T1000 (cell line): ENCODE data around the gene ATP11C.
"Not testable (repeated sequence)": the region's sequence is repeated elsewhere in the genome, so short reads cannot be mapped to it uniquely, and the experiment has no call there.

ENCODE experiments used
- DNase-seq: peaks from one replicate; lab custom pipeline; 2025; ENCODE audit warnings: mixed read lengths; lab: John Stamatoyannopoulos, UW

ATP11C gene

DNA sequence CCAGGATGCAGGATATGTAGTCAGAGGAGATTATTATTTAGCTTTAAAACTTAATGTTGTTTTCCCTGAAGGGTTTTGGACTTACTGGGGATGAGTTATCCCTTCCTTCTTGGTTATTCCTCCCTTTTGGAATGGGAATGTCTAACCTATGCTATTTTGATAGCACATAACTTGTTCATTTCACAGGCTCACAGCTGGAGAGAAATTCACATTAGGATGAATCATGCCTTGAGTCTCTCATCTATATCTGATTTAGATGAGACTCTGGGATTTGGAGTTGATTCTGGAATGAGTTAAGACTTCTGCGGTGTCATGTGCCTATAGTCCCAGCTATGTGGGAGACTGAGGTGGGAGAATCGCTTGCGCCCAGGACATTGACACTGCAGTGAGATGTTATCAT, 81.1 kb downstream of the ATP11C start:
- DNase-seq: no peak

DNA sequence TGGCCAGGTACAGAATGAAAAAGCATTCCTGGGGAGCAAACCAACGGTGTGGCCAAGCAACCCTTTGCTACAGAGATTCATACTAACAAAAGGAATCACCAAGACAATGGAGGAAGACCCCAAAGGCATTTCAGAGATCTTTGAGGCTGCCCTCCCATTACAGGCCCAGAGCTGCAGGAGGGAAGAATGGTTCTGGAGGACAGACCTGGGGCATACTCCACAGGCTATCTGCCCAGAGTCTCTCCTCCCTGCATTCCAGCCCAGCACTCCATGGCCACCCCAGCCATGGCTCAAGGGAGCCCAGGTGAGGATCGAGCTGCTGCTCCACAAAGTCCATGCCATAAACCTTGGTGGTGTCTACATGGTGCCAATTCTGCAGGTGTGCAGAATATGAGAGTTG, 81.9 kb downstream of the ATP11C start:
- DNase-seq: no peak

DNA sequence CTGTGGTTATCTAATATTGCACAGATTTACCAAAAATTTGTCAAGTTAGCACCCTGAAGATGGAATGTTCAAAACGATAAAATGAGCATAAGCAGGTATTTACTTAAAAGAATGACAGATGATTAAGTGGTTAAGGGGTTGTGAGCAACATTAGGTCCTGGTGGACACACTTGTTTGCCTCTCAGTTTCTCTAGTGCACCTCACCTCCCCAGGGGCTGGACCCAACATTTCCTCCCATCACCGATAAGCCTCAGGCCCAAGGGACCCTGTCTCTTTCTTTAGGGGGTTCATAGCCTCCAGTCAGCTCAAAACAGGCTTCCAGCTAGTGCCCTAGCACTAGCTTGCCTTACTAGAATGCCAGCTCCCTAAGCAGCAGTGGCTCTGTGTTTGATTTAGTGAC, 88.0 kb downstream of the ATP11C start:
- DNase-seq: no peak

- no peak for DNase-seq
These were observed 88.7 kb downstream of the ATP11C start for GRCh38 chrX:139844163-139844562.

- DNase-seq: no peak
These were observed 90.3 kb downstream of the ATP11C start for GRCh38 chrX:139842326-139843185.

- DNase-seq: not testable (repeated sequence)
These were observed 96.5 kb downstream of the ATP11C start for GRCh38 chrX:139836335-139836734.

GRCh38 chrX:139834879-139835278, 98.0 kb downstream of the ATP11C start:
- DNase-seq: no peak

- no peak for DNase-seq
These were observed 100.0 kb downstream of the ATP11C start for GRCh38 chrX:139832718-139833309.

GRCh38 chrX:139831675-139832456, 101.0 kb downstream of the ATP11C start:
- no peak for DNase-seq

DNA sequence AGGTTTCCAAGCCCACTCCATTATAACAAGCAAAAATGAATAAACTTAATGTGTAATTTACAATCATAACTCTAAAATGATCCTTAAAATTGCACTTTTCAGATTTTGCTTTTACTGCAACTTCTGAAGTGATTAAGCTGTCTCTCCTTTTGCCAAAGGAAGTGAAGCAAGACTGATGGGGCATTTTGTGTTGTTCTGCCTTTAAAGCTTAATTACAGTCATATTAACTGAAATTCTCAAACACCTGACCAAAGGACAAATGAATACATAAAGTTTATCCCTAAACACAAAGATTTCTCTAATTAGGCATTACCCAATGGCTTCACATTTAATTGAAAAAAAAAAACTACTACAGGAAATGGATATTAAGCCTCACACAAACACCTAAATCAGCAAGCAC, 101.8 kb downstream of the ATP11C start:
- DNase-seq: no peak

DNA sequence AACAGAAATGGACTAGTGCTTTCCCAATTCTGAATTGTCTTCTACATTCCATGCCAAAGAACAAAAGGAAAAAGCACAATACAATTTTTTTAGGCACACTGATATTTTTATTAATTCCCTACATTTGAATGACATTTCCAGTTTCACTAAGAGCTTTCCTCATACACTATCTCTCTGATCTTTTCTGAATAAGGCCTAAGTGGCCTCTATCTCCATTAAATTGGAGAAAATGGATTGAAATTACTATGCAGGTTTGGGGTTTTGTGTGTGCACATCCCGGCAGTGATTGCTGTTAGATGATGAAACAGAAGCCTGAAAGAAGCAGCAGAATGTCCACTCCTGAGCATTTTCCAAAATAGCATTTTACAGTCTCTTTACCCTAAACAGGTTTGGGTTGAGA, 104.0 kb downstream of the ATP11C start:
- DNase-seq: no peak

DNA sequence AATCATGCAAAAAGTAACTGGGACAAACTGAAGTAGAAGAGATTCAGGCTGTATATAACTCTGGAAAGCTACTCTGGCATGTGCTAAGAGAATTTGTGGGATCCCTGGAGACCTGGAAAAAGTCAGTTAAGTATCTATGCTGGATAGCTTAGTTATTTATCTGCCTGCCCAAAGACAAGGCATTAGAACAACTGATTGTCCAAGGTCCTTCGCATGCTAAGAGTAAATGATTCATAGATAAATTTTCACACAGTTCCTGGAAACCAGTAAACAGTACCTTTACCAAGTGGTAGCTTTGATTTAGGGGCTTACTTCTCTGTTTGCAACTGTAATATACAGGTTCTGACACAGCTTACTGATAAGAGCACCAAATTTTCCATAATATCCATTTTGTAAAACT, 104.8 kb downstream of the ATP11C start:
- DNase-seq: no peak

DNA sequence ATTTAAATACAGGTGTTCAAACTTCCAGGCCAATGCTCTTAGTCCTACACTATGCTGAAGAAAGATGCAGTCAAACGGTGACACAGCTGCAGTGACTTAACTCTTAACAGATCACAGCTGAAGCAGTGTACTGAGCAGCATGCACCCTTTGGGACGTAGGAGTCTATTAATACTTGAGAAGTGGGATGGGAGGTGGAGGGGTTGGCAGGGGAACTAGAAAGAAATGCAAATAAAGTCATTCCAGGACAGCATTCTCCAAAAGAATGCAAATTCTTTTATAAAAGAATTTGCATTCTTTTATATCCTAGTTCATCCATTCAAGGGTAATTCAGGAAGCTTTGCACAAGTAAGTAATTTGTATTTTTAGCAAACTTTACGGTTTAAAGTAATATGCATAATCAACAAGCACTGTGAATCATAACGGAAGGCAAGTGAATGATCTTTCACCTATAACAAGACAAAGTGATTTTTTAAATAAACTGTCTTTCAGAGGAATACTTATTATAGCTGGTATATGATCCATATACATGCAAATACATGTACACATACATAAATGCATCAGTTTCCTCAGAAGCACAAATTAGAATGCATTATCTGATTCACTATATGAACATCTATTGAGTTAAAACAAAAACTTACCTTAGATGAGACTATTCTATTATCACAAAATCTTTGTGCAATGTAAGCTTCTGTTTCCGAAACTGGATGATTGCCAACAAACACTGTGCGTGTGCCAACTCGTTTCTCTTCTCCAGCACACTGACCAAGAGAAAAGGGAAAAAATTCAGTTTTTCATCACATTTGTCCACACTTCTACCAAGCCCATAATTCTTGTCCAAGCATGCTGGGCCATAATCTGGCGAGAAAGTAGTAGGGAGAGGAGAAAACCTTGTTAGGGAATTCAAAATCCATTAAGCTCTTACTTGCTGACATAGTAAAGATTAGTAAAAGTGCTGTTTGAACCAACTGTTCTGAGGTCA, 106.5 kb downstream of the ATP11C start:
- no peak for DNase-seq

DNA sequence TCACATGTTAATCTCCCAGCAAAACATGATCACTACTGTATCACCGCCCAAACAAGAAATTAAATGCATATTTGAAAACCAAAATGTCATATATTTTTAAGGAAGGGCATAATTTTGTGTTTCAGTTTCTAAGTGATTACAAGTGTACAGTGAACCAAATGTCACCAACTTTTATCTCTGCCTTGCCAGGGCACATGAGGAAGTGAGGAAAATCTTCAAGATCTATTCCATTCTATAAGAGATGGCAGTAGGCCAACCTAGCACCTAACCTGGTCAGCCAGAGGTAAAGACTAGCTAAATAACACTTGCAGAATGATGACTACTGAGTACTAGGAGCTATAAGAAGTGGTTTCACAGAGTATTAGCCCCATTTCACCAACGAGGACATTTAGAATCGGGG, 107.2 kb downstream of the ATP11C start:
- DNase-seq: no peak

DNA sequence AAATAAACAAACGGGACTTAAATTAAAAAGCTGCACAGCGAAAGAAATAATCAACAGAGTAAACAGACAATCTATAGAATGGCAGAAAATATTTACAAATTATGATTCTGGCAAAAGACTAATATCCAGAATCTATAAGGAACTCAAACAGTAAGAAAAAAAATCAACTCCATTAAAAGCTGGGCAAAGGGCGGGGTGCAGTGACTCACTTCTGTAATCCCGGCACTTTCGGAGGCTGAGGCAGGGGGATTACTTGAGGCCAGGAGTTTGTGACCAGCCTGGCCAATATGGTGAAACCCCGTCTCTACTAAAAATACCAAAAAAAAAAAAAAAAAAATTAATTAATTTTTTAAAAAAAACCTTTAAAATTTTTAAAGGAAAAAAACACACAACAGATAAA, 109.0 kb downstream of the ATP11C start:
- no peak for DNase-seq

- no peak for DNase-seq
These were observed 112.4 kb downstream of the ATP11C start for GRCh38 chrX:139820358-139820984.

GRCh38 chrX:139816204-139816603, 116.6 kb downstream of the ATP11C start:
- DNase-seq: no peak

- DNase-seq: no peak
These were observed 117.1 kb downstream of the ATP11C start for GRCh38 chrX:139815771-139816170.

GRCh38 chrX:139811942-139812629, 120.8 kb downstream of the ATP11C start:
- no peak for DNase-seq

GRCh38 chrX:139804482-139804881, 128.4 kb downstream of the ATP11C start:
- no peak for DNase-seq

- DNase-seq: no peak
These were observed 129.6 kb downstream of the ATP11C start for GRCh38 chrX:139803224-139803623.
